Neural cell (in vitro differentiated cells): ENCODE data around the gene LINC01488. TPM values are rescaled to one million over a fixed set of nuclear protein-coding genes. Genes with fewer than 3 reads are reported as not detected.

ENCODE experiments used
- H2AFZ ChIP-seq: fragments of 200-600, 300-800 bp; sonication (generic), shearing (Covaris generic); 2 replicates; pipeline ENCODE4 v1.6.0; 2014; ENCODE audit warnings: low read depth, mild to moderate bottlenecking, antibody characterized with exemption, low read length, moderate library complexity
- H3F3A ChIP-seq: fragments of 200-600 bp; shearing (Covaris generic); 2 replicates; pipeline ENCODE4 v1.6.1; 2016; ENCODE audit warnings: mild to moderate bottlenecking, moderate library complexity, mixed read lengths, antibody characterized with exemption, low read length; ENCODE audit not compliant: insufficient read depth, poor library complexity, severe bottlenecking
- H3K27ac ChIP-seq: fragments of 200-600, 300-800 bp; sonication (generic), shearing (Covaris generic); 2 replicates; pipeline ENCODE4 v1.5.1; 2014; ENCODE audit warnings: mild to moderate bottlenecking, low read length, moderate library complexity
- H3K27me3 ChIP-seq: fragments of 300-800, 200-600 bp; sonication (generic), shearing (Covaris generic); 2 replicates; pipeline ENCODE4 v1.6.0; 2014; ENCODE audit warnings: mild to moderate bottlenecking, low read depth, low read length, moderate library complexity; ENCODE audit not compliant: insufficient read depth
- H3K36me3 ChIP-seq: fragments of 300-800, 200-600 bp; sonication (generic), shearing (Covaris generic); 2 replicates; pipeline ENCODE4 v1.5.1; 2014; ENCODE audit warnings: mild to moderate bottlenecking, antibody characterized with exemption, low read length, moderate library complexity; ENCODE audit not compliant: insufficient read depth
- H3K4me2 ChIP-seq: fragments of 300-800, 200-600 bp; sonication (generic), shearing (Covaris generic); 2 replicates; pipeline ENCODE4 v1.6.0; 2014; ENCODE audit warnings: mild to moderate bottlenecking, low read length
- H3K4me3 ChIP-seq: fragments of 300-800, 200-600 bp; sonication (generic), shearing (Covaris generic); 2 replicates; pipeline ENCODE4 v1.5.1; 2014; ENCODE audit warnings: mild to moderate bottlenecking, low read length, moderate library complexity
- H3K79me2 ChIP-seq: fragments of 200-600 bp; shearing (Covaris generic); replicated peaks from 2 replicates; pipeline ENCODE4 v1.6.0; 2014; ENCODE audit warnings: mild to moderate bottlenecking, low read length, moderate library complexity; ENCODE audit not compliant: insufficient read depth
- H3K9ac ChIP-seq: fragments of 300-800, 200-600 bp; sonication (generic), shearing (Covaris generic); 2 replicates; pipeline ENCODE4 v1.6.1; 2016; ENCODE audit warnings: mild to moderate bottlenecking, low read length, mixed read lengths
- H3K9me2 ChIP-seq: fragments of 200-600 bp; shearing (Covaris generic); 2 replicates; pipeline ENCODE4 v1.6.1; 2016; ENCODE audit warnings: mild to moderate bottlenecking, low read length, mixed read lengths; ENCODE audit not compliant: insufficient read depth
- H3K9me3 ChIP-seq: fragments of 200-600, 300-800 bp; sonication (generic), shearing (Covaris generic); 2 replicates; pipeline ENCODE4 v1.6.1; 2016; ENCODE audit warnings: mild to moderate bottlenecking, mixed run types, low read length, moderate library complexity, mixed read lengths
- H4K20me1 ChIP-seq: fragments of 200-600 bp; shearing (Covaris generic); 2 replicates; pipeline ENCODE4 v1.6.1; 2016; ENCODE audit warnings: mild to moderate bottlenecking, mixed run types; ENCODE audit not compliant: insufficient read depth
- EP300 ChIP-seq: fragments of 450-650 bp; conservative IDR thresholded peaks from 2 replicates; pipeline ENCODE4 v1.6.1; 2014; ENCODE audit warnings: antibody characterized with exemption, mild to moderate bottlenecking, moderate library complexity; ENCODE audit not compliant: poor library complexity, severe bottlenecking
- EZH2 ChIP-seq: fragments of 200-600, 300-800 bp; shearing (Covaris generic), sonication (generic); IDR thresholded peaks from 2 replicates; pipeline ENCODE4 v1.6.1; 2014; ENCODE audit warnings: antibody characterized with exemption, low read length, borderline replicate concordance, mild to moderate bottlenecking; ENCODE audit not compliant: insufficient read depth, poor library complexity, severe bottlenecking
- MXI1 ChIP-seq: fragments of 450-650 bp; conservative IDR thresholded peaks from 2 replicates; pipeline ENCODE4 v1.6.1; 2014; ENCODE audit warnings: antibody characterized with exemption, mild to moderate bottlenecking; ENCODE audit not compliant: poor library complexity, severe bottlenecking
- POLR2AphosphoS5 ChIP-seq: IDR thresholded peaks from 2 replicates; pipeline ENCODE4 v1.6.1; 2012
- RAD21 ChIP-seq: fragments of 450-650 bp; conservative IDR thresholded peaks from 2 replicates; pipeline ENCODE4 v1.6.1; 2014; ENCODE audit warnings: antibody characterized with exemption, mild to moderate bottlenecking, moderate library complexity
- SMC3 ChIP-seq: fragments of 450-650 bp; conservative IDR thresholded peaks from 2 replicates; pipeline ENCODE4 v1.6.1; 2014; ENCODE audit warnings: antibody characterized with exemption, mild to moderate bottlenecking, moderate library complexity; ENCODE audit not compliant: poor library complexity
- TAF1 ChIP-seq: IDR thresholded peaks from 2 replicates; pipeline ENCODE4 v1.6.1; 2012; ENCODE audit warnings: low read depth
- polyA plus RNA-seq: library from polyadenylated mRNA; depleted of rRNA; stranded (reverse); fragments of >200 nt; gene quantifications from 2 replicates; pipeline ENCODE4 v1.2.3, GENCODE V29; 2014
- TF ChIP-seq, protein P1 (sequence below): IDR thresholded peaks from 2 replicates; pipeline ENCODE4 v1.6.1; 2012; ENCODE audit warnings: borderline replicate concordance
- TF ChIP-seq, protein P2 (sequence below): fragments of 450-650 bp; IDR thresholded peaks from 2 replicates; pipeline ENCODE4 v1.5.1; 2014; ENCODE audit warnings: antibody characterized with exemption, mild to moderate bottlenecking, moderate library complexity; ENCODE audit not compliant: poor library complexity, severe bottlenecking

LINC01488 gene
- polyA plus RNA-seq, 1 donor from 2014 or later: not detected

DNA sequence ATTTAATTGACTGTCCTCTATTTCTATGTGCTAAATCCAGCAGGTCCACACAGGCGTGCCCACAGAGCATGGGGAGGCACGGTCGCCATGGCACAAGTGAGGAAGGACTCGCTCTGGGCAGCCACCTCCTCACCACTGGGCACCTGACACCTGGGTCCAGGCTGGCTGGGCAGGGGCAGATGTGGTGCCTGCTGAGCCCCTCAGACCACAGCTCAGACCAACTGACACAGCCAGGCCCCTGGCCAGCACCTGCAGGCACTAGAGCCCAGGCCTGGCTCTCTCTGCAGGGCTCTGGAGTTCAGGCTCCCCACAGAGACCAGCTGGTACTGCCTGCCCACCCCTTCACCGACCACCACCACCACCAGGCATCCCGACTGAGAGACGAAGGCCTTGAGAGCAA lies 27.9 kb downstream of the LINC01488 start:
- Histone ChIP-seq H3K9me3 (no peaks in the 10 kb centered on the region), H4K20me1 (no peaks in the 10 kb centered on the region), H3F3A (no peaks in the 10 kb centered on the region), H3K27me3 (no peaks in the 10 kb centered on the region), H2AFZ (no peak overlapping the region), H3K79me2 (no peaks in the 10 kb centered on the region), H3K36me3 (no peaks in the 10 kb centered on the region), H3K4me2 (no peak overlapping the region), H3K27ac (no peak overlapping the region), H3K4me3 (no peak overlapping the region), H3K9ac (no peak overlapping the region), H3K9me2 (no peaks in the 10 kb centered on the region)
- TF ChIP-seq, protein P1, sequence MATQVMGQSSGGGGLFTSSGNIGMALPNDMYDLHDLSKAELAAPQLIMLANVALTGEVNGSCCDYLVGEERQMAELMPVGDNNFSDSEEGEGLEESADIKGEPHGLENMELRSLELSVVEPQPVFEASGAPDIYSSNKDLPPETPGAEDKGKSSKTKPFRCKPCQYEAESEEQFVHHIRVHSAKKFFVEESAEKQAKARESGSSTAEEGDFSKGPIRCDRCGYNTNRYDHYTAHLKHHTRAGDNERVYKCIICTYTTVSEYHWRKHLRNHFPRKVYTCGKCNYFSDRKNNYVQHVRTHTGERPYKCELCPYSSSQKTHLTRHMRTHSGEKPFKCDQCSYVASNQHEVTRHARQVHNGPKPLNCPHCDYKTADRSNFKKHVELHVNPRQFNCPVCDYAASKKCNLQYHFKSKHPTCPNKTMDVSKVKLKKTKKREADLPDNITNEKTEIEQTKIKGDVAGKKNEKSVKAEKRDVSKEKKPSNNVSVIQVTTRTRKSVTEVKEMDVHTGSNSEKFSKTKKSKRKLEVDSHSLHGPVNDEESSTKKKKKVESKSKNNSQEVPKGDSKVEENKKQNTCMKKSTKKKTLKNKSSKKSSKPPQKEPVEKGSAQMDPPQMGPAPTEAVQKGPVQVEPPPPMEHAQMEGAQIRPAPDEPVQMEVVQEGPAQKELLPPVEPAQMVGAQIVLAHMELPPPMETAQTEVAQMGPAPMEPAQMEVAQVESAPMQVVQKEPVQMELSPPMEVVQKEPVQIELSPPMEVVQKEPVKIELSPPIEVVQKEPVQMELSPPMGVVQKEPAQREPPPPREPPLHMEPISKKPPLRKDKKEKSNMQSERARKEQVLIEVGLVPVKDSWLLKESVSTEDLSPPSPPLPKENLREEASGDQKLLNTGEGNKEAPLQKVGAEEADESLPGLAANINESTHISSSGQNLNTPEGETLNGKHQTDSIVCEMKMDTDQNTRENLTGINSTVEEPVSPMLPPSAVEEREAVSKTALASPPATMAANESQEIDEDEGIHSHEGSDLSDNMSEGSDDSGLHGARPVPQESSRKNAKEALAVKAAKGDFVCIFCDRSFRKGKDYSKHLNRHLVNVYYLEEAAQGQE: no peak
- TF ChIP-seq, protein P2, sequence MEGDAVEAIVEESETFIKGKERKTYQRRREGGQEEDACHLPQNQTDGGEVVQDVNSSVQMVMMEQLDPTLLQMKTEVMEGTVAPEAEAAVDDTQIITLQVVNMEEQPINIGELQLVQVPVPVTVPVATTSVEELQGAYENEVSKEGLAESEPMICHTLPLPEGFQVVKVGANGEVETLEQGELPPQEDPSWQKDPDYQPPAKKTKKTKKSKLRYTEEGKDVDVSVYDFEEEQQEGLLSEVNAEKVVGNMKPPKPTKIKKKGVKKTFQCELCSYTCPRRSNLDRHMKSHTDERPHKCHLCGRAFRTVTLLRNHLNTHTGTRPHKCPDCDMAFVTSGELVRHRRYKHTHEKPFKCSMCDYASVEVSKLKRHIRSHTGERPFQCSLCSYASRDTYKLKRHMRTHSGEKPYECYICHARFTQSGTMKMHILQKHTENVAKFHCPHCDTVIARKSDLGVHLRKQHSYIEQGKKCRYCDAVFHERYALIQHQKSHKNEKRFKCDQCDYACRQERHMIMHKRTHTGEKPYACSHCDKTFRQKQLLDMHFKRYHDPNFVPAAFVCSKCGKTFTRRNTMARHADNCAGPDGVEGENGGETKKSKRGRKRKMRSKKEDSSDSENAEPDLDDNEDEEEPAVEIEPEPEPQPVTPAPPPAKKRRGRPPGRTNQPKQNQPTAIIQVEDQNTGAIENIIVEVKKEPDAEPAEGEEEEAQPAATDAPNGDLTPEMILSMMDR: no peak
- TF ChIP-seq POLR2AphosphoS5 (no peak), EZH2 (no peak), TAF1 (no peak), SMC3 (no peak)

DNA sequence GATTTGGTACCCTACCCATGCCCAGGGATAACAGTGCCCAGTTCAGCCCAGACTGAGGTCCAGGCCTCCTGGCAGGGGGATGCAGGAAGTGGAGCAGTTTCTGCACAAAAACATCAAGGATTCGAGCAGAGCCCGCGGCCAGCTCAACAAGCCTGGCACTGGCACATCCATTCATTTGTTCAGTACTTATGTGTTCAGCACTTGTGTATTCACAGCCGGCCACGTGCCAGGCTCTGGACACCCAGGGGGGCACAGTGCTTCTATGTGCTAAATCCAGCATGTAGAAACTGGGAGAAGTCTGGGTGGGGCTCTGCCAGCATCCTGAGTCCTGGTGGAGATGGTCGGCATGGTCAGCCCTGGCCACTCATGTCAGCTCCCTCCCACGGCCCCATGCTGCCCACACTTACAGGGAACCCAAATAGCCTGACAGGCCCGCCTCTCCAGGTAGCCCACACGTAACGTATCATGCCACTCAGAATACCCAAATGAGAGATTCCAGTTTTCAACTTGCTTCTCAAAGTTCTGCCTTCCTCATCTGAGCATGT lies 28.5 kb downstream of the LINC01488 start:
- H3K4me2 ChIP-seq: no peak overlapping the region
- no peaks in the 10 kb centered on the region for H4K20me1 ChIP-seq
- H3K9ac ChIP-seq: no peak overlapping the region
- H3K79me2 ChIP-seq: no peaks in the 10 kb centered on the region
- H3K9me3 ChIP-seq: no peaks in the 10 kb centered on the region
- no peak for TF ChIP-seq EP300
- TF ChIP-seq EZH2: no peak
- TF ChIP-seq TAF1: no peak
- TF ChIP-seq, protein P1: no peak
- no peak for TF ChIP-seq SMC3
- TF ChIP-seq MXI1: no peak
- no peak for TF ChIP-seq POLR2AphosphoS5
- TF ChIP-seq RAD21: no peak
- TF ChIP-seq, protein P2: no peak
- H3K4me3 ChIP-seq: no peak overlapping the region
- H2AFZ ChIP-seq: no peak overlapping the region
- no peaks in the 10 kb centered on the region for H3F3A ChIP-seq
- H3K36me3 ChIP-seq: no peaks in the 10 kb centered on the region
- H3K27ac ChIP-seq: no peak overlapping the region
- H3K27me3 ChIP-seq: no peaks in the 10 kb centered on the region
- H3K9me2 ChIP-seq: no peaks in the 10 kb centered on the region
